ENCODE measurements around the gene MLANA.
"Not testable (repeated sequence)": the region's sequence is repeated elsewhere in the genome, so short reads cannot be mapped to it uniquely, and the experiment has no call there.

GRCh38 chr9:5882244-5883012 is 8.3 kb upstream of the MLANA start:
- not testable (repeated sequence) for TF ChIP-seq CTCF (IDR thresholded peaks at IDR 0.05; ENCODE audit: insufficient read depth, low read length); POLR2AphosphoS5 (IDR thresholded peaks at IDR 0.05; ENCODE audit: low read depth); REST (IDR thresholded peaks at IDR 0.05; ENCODE audit: insufficient replicate concordance, low read depth); SPI1 (IDR thresholded peaks at IDR 0.05; ENCODE audit: borderline replicate concordance, low read depth)
